Endothelial cell of umbilical vein (primary cell): ENCODE measurements around the gene TSNAXIP1. TPM values are rescaled to one million over a fixed set of nuclear protein-coding genes. Genes with fewer than 3 reads are reported as not detected.
A peak's percentile ranks its signal among the peaks of the same experiment; 100 is the strongest.

ENCODE experiments used
- BruUV-seq: library from RNA; stranded (reverse); fragments of 400-500 nt; replicated peaks from 2 replicates; lab custom pipeline; 2021; lab: Mats Ljungman, UMichigan
- CTCF ChIA-PET: fragments of 300-600, 350-600 bp; sonication (Branson Sonifier 250); formaldehyde crosslinking; loops from one replicate; lab custom pipeline; 2021; ENCODE audit warnings: antibody characterized with exemption, inconsistent platforms; lab: Charles Lee
- POLR2A ChIA-PET: fragments of 300-600, 350-600 bp; sonication (Branson Sonifier 250); formaldehyde crosslinking; loops from one replicate; lab custom pipeline; 2021; ENCODE audit warnings: antibody characterized with exemption, inconsistent platforms; lab: Charles Lee
- DNase-seq: peaks from one replicate; pipeline ENCODE4 v3.0.0-alpha.2; 2011; ENCODE audit warnings: low read depth, low spot score
- FAIRE-seq: peaks from 2 replicates; lab custom pipeline; 2011; peaks lifted over from hg19 to GRCh38; lab: Jason Lieb, UNC
- H2AFZ ChIP-seq: 2 replicates; pipeline ENCODE4 v1.6.0; 2012; ENCODE audit warnings: low read depth, low read length, control low read depth, inconsistent platforms
- H3K27ac ChIP-seq: 2 replicates; pipeline ENCODE4 v1.5.1; 2011; ENCODE audit warnings: low read depth, mild to moderate bottlenecking, control low read depth, low read length, moderate library complexity; ENCODE audit not compliant: insufficient read depth
- H3K27me3 ChIP-seq, 2 experiments: 2 replicates each; pipeline versions ENCODE4 v1.6.0 to v1.6.1; 2011; ENCODE audit warnings: low read length in 2 of 2, mixed read lengths in 1 of 2; ENCODE audit not compliant: control insufficient read depth in 2 of 2, insufficient read depth in 2 of 2
- H3K36me3 ChIP-seq, 2 experiments: 2 replicates in 1 of 2; 3 replicates in 1 of 2; pipeline ENCODE4 v1.5.1; 2011; ENCODE audit warnings: low read length in 2 of 2, mild to moderate bottlenecking in 1 of 2, moderate library complexity in 1 of 2; ENCODE audit not compliant: control insufficient read depth in 2 of 2, insufficient read depth in 2 of 2; ENCODE audit errors: extremely low read depth in 1 of 2
- H3K4me1 ChIP-seq: 3 replicates; pipeline ENCODE4 v1.5.1; 2011; ENCODE audit warnings: mild to moderate bottlenecking, low read length; ENCODE audit not compliant: control insufficient read depth, insufficient read depth; ENCODE audit errors: extremely low read depth
- H3K4me2 ChIP-seq: 2 replicates; pipeline ENCODE4 v1.6.1; 2011; ENCODE audit warnings: low read length, control low read depth, mixed read lengths; ENCODE audit not compliant: insufficient read depth
- H3K4me3 ChIP-seq, 3 experiments: fragments of 200-600 bp in 1 of 3; sonication (generic), shearing (Covaris generic) in 1 of 3; replicated peaks in 1 of 3; 2 replicates each; pipeline ENCODE4 v1.5.1; 2011 to 2016; ENCODE audit warnings: control low read depth in 3 of 3, low read length in 3 of 3, mild to moderate bottlenecking in 2 of 3, inconsistent platforms in 1 of 3, low read depth in 1 of 3, moderate library complexity in 1 of 3; ENCODE audit not compliant: insufficient read depth in 1 of 3
- H3K79me2 ChIP-seq: 2 replicates; pipeline ENCODE4 v1.6.0; 2012; ENCODE audit warnings: low read length, inconsistent platforms; ENCODE audit not compliant: control insufficient read depth, insufficient read depth
- H3K9ac ChIP-seq: replicated peaks from 2 replicates; pipeline ENCODE3; 2011; ENCODE audit warnings: low read length, control low read depth; ENCODE audit not compliant: insufficient read depth; ENCODE audit errors: extremely low read depth
- H3K9me1 ChIP-seq: replicated peaks from 3 replicates; pipeline ENCODE4 v1.6.0; 2011; ENCODE audit warnings: mild to moderate bottlenecking, low read length; ENCODE audit not compliant: control insufficient read depth, insufficient read depth; ENCODE audit errors: extremely low read depth
- H3K9me3 ChIP-seq: replicated peaks from 2 replicates; pipeline ENCODE4 v1.5.1; 2012; ENCODE audit warnings: low read length, inconsistent platforms; ENCODE audit not compliant: control insufficient read depth, insufficient read depth
- H4K20me1 ChIP-seq: replicated peaks from 2 replicates; pipeline ENCODE3; 2011; ENCODE audit warnings: mild to moderate bottlenecking, low read length; ENCODE audit not compliant: control insufficient read depth, insufficient read depth; ENCODE audit errors: extremely low read depth
- EZH2 ChIP-seq: IDR thresholded peaks from 2 replicates; pipeline ENCODE4 v1.6.1; 2012; ENCODE audit warnings: borderline replicate concordance, low read depth, mild to moderate bottlenecking, moderate library complexity, low read length, inconsistent platforms; ENCODE audit not compliant: severe bottlenecking
- FOS ChIP-seq: IDR thresholded peaks from 2 replicates; pipeline ENCODE4 v1.6.1; 2011; ENCODE audit warnings: mild to moderate bottlenecking, low read length, moderate library complexity, borderline replicate concordance; ENCODE audit not compliant: insufficient read depth
- GATA2 ChIP-seq: IDR thresholded peaks from 2 replicates; pipeline ENCODE4 v1.7.0; 2011; ENCODE audit warnings: low read depth, mild to moderate bottlenecking, moderate library complexity, mixed read lengths, low read length; ENCODE audit not compliant: insufficient read length, insufficient read depth
- JUN ChIP-seq: IDR thresholded peaks from 2 replicates; pipeline ENCODE4 v1.6.1; 2011; ENCODE audit warnings: borderline replicate concordance, low read depth; ENCODE audit not compliant: insufficient read length, insufficient read depth
- MYC ChIP-seq: IDR thresholded peaks from one replicate; pipeline ENCODE4 v1.6.1; 2011; ENCODE audit warnings: mild to moderate bottlenecking, low read depth, low read length
- POLR2A ChIP-seq: IDR thresholded peaks from 2 replicates; pipeline ENCODE4 v1.6.1; 2012; ENCODE audit warnings: low read depth, mild to moderate bottlenecking, control low read depth, low read length
- POLR2AphosphoS5 ChIP-seq: IDR thresholded peaks from 2 replicates; pipeline ENCODE4 v1.6.1; 2012; ENCODE audit warnings: low read depth, mild to moderate bottlenecking, control low read depth, low read length, moderate library complexity; ENCODE audit not compliant: insufficient read depth
- dilution Hi-C: fragments of 300-500 bp; cut with MboI; formaldehyde crosslinking; loops from one replicate; pipeline ENCODE4 v1.15.0; 2019; ENCODE audit warnings: low sequenced_read_pairs; ENCODE audit not compliant: extremely low pct_ligation_motif_present
- intact Hi-C: fragments of 100-400 bp; cut with micrococcal nuclease; formaldehyde crosslinking; loops from one replicate; pipeline ENCODE4 v1.10.0; 2022
- polyA plus RNA-seq, 4 experiments: library from polyadenylated mRNA; depleted of rRNA in 3 of 4; stranded (reverse) in 3 of 4; unstranded in 1 of 4; fragments of >200 nt; gene quantifications; 2 replicates each; pipeline versions ENCODE4 v1.2.1 to v1.2.3, GENCODE V29; 2011 to 2012; ENCODE audit warnings: missing spikeins in 1 of 4
- total RNA-seq: library from RNA; stranded (reverse); gene quantifications from 2 replicates; pipeline ENCODE4 v1.2.3, GENCODE V29; 2021
- TF ChIP-seq, protein P1 (sequence below): IDR thresholded peaks from 2 replicates; pipeline ENCODE4 v1.6.1; 2011; ENCODE audit not compliant: insufficient read depth, insufficient read length
- TF ChIP-seq, protein P2 (sequence below), 2 donors: IDR thresholded peaks; 1 replicate in 1 of 2; 2 replicates in 1 of 2; pipeline ENCODE4 v1.5.1; 2011; ENCODE audit warnings: low read length in 2 of 2, mild to moderate bottlenecking in 2 of 2, moderate library complexity in 2 of 2, control low read depth in 1 of 2, inconsistent platforms in 1 of 2, low read depth in 1 of 2; ENCODE audit not compliant: insufficient read depth in 1 of 2; ENCODE audit errors: extremely low read depth in 1 of 2

TSNAXIP1 gene
- total and polyA plus RNA-seq, 2 donors (not counting 3 experiments of a cell fraction or from before 2014, with no cell fraction given): 0.95 to 1.2 TPM

- Histone ChIP-seq H3K4me2 (peak overlapping the region; percentile 78), H3K4me3 (peak overlapping the region; percentile 33 to 69 (median 68)), H4K20me1 (no peaks in the 10 kb centered on the region), H2AFZ (peak overlapping the region; percentile 96), H3K4me1 (peaks cover 7% of the 10 kb centered on the region), H3K27me3 (no peaks in the 10 kb centered on the region), H3K9me1 (no peaks in the 10 kb centered on the region), H3K27ac (peak overlapping the region; percentile 29), H3K79me2 (peaks cover 11% of the 10 kb centered on the region), H3K9me3 (no peaks in the 10 kb centered on the region), H3K36me3 (peaks cover 4 to 28% of the 10 kb centered on the region in 2 experiments), H3K9ac (peak overlapping the region; percentile 70)
- TSS peak; percentile 34 for BruUV-seq
- intact Hi-C loops: loop anchor here (1.0 kb wide), 1 partner anchor 13 kb away; the partner anchor contains the start of gene NUTF2
- FAIRE-seq (peak; percentile 97), DNase-seq (peak; percentile 94)
- CTCF ChIA-PET: interaction anchor here (0.7 to 2.3 kb wide), 11 partner anchors 10 to 312 kb away, joined by 3 to 35 read pairs (median 6); partner anchors contain the start of genes CENPT, RANBP10, RIPOR1 and TSNAXIP1
- dilution Hi-C loops: no loop called here
- peak; percentile 89 for TF ChIP-seq POLR2AphosphoS5
- no peak for TF ChIP-seq GATA2
- TF ChIP-seq, protein P1, sequence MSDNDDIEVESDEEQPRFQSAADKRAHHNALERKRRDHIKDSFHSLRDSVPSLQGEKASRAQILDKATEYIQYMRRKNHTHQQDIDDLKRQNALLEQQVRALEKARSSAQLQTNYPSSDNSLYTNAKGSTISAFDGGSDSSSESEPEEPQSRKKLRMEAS: no peak
- no peak for TF ChIP-seq JUN
- TF ChIP-seq, protein P2, sequence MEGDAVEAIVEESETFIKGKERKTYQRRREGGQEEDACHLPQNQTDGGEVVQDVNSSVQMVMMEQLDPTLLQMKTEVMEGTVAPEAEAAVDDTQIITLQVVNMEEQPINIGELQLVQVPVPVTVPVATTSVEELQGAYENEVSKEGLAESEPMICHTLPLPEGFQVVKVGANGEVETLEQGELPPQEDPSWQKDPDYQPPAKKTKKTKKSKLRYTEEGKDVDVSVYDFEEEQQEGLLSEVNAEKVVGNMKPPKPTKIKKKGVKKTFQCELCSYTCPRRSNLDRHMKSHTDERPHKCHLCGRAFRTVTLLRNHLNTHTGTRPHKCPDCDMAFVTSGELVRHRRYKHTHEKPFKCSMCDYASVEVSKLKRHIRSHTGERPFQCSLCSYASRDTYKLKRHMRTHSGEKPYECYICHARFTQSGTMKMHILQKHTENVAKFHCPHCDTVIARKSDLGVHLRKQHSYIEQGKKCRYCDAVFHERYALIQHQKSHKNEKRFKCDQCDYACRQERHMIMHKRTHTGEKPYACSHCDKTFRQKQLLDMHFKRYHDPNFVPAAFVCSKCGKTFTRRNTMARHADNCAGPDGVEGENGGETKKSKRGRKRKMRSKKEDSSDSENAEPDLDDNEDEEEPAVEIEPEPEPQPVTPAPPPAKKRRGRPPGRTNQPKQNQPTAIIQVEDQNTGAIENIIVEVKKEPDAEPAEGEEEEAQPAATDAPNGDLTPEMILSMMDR (IDR thresholded peaks at IDR 0.05; ENCODE audit: extremely low read depth in 1 of 2, insufficient read depth in 1 of 2, low read depth in 1 of 2, low read length in 2 of 2): no peak
- no peak for TF ChIP-seq FOS
- TF ChIP-seq POLR2A: peak; percentile 91
- TF ChIP-seq EZH2: no peak
- TF ChIP-seq MYC: peak; percentile 51
- POLR2A ChIA-PET: interaction anchor here (1.0 kb wide), 2 partner anchors 17 to 99 kb away, joined by 3 to 4 read pairs; no protein-coding TSS in a partner anchor
Observed at GRCh38 chr16:67833415-67834241, 26.9 kb downstream of the TSNAXIP1 start.
